ENCODE results near the gene NAT10.

DNA sequence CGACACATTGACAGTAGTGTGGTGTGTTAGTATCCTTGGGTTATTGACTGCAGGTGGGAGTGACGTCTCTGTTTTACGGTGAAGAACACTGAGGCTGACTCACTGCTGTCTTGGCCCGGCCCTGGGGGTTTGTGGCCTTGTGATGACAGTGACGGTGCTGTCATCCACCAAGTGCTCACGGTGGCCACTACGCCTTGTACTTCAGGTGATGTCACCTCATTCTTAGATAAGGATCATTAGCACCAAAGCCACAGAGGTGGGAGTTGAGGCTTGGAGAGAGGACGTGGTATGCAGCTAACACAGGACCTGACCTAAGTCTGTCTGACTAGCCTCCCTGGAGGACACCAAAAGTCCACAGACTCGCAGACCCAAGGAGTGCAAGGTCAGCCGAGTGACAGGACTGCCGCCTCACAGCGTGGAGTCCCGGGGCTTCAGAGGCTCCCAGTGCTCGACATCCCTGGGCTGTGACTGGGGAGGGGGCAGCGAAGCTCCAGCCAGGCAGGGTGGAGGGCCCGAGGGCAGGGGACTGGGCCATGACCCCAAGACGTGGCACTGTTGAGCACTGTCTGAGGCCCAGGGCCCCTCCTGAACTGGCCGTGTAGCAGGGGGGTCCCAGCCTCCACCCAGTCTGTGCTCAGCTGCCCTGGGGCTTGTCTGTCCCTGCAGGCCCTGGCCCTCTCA lies 56.5 kb downstream of the NAT10 start:
- TF ChIP-seq GATA2 (IDR thresholded peaks at IDR 0.05; ENCODE audit: low read depth, low read length) (no peak), GATA3 (IDR thresholded peaks at IDR 0.05; ENCODE audit: low read depth, low read length) (no peak)
